HG03575 (cell line): Measurements from ENCODE around the gene CXCL6.

Experiments
- ATAC-seq: cut with Tn5 transposase; IDR thresholded peaks from one replicate; pipeline ENCODE4 v1.9.1; 2021; ENCODE audit not compliant: unreplicated experiment, insufficient number of reproducible peaks, low FRiP score; ENCODE audit errors: extremely low read depth

CXCL6 gene

DNA sequence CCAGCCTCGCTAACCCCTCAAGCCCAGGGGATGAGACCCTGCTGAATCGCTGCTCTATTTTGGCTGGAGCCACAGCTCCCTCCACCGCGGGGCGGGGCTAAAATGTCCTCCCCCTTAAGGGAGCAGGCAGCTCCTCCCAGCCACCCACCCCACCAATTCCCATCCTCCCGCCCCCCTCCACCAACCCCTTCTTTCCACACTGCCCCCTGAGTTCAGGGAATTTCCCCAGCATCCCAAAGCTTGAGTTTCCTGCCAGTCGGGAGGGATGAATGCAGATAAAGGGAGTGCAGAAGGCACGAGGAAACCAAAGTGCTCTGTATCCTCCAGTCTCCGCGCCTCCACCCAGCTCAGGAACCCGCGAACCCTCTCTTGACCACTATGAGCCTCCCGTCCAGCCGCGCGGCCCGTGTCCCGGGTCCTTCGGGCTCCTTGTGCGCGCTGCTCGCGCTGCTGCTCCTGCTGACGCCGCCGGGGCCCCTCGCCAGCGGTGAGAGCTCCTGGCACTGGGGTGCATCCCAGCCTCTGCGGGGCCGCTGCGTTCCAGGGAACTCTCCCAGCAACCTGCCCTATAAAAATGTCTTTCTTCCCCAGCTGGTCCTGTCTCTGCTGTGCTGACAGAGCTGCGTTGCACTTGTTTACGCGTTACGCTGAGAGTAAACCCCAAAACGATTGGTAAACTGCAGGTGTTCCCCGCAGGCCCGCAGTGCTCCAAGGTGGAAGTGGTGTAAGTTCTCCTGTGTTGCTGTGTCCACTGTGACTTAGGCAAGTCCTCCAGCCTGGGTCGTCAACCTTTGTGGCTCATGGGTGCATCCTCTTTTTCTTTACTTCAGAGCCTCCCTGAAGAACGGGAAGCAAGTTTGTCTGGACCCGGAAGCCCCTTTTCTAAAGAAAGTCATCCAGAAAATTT, at the start of gene CXCL6:
Gene CXCL6 (plus strand): TSS at position 306 of the 907 bp plus-strand sequence. CDS start 73 bp downstream, at position 379.
- no peak for ATAC-seq

DNA sequence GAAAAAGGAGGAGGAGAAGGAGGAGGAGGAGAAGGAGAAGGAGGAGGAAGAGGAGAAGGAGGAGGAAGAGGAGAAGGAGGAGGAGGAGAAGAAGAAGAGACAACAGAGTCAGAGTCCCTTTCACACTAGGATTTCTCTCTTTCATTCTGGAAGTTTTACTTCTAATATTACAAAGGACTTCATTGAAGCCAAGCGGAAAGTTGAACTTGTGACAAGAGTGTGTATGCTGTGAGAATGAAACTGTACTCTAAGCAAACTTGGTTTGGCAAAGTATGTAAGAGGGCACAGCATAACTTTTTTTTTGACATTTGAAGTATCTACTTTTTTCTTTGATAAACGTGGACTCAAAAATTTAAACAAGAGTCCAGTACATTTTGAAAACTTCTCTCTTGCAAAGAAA, 48.1 kb upstream of the CXCL6 start:
- ATAC-seq = no peak

- no peak for ATAC-seq
These were observed 37.6 kb upstream of the CXCL6 start for GRCh38 chr4:73798842-73799241.

DNA sequence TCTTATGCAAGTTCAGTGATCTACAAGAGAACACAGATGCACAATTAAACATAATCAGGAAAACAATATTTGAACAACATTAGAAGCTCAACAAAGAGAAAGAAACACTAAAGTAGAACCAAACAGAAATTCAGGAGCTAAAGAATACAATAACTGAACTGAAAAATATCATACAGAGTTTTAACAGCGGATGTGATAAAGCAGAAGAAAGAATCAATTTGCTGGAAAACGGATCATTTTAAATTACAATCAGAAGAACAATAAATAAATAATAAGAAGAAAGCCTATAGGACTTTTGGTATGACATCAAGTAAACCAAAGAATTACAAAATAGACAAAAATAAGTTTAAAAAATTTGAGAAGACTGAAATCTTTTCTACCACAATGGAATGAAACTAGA, 36.3 kb upstream of the CXCL6 start:
- no peak for ATAC-seq

DNA sequence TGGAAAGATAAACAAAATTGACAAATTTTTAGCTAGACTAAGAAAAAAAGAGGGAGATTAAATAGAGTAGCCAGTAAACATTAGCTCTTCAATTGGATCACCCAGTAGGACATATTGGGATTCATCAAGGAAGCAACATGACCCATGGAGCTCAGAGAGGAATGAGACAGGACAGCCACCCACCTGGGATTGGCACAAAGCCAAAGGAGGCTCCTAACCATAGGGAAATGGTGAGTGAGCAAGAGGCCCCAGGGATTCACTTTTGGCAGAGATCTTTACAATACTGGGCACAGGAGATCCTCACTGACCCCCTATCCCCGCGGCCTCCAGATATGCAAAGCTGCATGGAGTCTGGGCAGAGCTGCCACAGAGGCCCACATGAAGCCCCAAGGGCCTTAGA, 34.8 kb upstream of the CXCL6 start:
- no peak for ATAC-seq

GRCh38 chr4:73803213-73803612, 33.3 kb upstream of the CXCL6 start:
- ATAC-seq = no peak

DNA sequence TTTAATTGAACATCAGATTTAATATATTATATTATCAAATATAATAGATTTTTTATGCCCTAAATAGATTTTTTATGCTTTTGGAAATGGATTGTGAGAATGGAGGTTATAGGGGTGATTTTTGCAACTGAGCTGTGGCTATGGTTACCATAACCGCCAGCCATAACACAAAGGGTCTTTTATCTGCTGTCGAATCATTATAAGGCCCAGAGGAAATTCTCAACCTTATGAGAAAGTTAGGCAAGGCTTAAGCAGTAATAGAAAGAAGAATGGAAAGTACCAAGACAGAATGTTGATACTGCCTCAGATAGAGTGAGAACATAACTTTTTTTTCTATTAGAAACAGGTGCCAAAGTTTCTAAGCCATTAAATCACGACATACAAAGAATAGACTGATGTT, 26.3 kb upstream of the CXCL6 start:
- no peak for ATAC-seq

GRCh38 chr4:73811841-73812240, 24.6 kb upstream of the CXCL6 start:
- ATAC-seq = no peak

DNA sequence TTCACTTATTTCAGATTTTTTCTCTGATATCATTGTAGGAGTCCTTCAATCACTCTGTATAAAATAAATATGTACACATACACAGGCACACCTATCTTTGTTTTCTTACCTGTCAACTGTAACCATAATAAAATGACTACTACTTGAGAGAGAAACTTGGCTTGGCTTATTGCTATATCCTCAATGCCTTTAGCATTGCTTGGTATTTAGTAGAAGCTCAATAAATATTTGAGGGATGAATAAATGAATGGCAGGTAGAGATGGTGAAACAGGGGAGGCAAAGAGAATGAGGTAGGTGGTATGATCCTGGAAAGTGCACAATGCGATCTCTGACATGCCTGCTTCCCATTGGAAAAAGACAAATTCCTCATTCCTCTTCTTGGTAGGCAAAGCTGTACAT, 21.8 kb upstream of the CXCL6 start:
- ATAC-seq = no peak

DNA sequence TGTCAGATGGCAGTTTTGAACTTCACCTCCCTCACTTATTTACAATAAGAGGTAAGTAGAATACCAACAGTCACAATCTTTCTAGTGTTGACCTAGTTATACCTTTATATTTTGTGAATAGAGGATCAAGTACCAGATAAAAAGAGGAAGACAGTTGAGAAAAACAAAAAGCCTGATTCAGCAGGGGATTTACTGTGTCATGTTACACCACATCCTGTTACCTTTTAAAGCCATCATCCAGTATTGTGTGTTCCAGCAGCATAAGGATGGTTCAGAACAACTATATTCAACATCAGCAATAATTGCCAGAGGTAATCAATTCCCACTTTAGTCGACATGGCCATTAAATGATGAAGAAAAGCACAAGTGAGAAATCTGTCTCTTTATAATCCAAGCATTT, 21.3 kb upstream of the CXCL6 start:
- no peak for ATAC-seq

DNA sequence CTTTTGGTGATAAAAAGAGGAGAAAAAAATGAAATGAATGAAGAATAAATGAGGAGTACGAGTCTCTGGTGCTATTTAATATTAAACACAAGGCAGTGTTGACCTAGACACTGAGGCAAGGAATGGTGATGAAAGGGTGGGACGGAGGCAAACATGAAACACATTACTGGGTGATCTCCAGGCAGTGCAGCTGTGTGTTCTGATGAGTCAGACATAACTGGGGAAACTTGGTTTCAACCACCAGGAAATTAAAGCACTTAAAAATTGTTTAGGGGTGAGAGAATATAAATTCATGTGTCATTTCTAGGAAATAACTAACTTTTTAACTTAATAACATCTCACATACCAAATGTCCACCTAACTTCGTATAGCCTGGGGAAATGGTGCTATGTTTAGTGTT, 19.7 kb upstream of the CXCL6 start:
- ATAC-seq = no peak

DNA sequence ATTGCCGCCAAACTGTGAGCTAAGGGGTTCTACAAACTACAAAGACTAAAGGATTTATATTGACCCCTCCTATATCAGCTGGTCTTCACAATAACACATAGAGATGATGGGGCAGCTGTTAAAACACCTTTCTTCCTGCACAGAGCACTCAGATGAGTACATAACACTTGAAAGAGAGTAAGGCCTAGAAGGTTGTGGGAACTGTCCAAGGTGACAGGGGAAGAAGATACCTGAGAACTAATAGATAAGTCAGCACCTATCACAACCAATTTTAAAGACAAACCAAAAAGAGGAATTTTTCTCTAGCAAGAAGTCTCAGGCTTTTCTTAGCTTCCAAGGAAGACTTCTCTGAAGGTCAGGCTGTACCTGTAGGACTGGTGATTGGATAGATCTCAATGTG, 19.1 kb upstream of the CXCL6 start:
- no peak for ATAC-seq

DNA sequence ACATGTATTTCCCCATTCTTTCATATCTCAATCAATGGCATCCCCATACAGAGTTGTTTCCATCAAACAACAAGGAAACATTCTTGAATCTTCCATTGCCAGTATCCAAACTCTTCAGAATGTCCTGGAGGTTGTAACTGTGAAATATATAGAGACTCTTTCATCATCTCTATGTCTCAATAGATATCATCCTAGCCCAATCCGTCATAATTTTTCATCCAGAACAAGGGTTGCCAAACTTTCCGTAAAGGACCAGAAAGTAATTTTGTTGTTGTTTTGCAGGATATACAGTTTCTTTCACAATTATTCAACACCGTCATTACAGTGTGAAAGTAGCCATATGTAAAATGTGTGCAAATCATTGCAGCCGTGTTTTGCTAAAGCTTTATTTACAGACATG, 15.2 kb upstream of the CXCL6 start:
- no peak for ATAC-seq

DNA sequence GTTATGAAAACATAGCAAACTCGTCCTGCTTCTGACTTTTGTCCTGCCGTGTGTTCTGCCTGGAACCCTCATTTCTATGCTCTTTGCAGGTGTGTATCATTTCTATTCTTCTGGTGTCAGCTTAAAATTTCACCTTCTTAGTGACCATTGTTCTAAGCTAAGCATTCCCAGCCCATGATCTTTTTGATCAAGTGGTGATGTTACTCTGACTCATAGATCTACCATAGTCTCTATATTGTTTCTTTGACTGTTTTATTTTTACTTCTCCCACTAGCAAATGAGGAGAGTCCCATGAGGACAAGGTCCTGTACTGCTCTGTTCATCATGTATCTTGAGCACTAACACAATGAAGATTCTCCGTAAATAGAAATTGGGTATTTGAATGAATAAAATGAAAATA, 14.1 kb upstream of the CXCL6 start:
- ATAC-seq = no peak

- no peak for ATAC-seq
These were observed 13.5 kb upstream of the CXCL6 start for GRCh38 chr4:73822812-73823504.

DNA sequence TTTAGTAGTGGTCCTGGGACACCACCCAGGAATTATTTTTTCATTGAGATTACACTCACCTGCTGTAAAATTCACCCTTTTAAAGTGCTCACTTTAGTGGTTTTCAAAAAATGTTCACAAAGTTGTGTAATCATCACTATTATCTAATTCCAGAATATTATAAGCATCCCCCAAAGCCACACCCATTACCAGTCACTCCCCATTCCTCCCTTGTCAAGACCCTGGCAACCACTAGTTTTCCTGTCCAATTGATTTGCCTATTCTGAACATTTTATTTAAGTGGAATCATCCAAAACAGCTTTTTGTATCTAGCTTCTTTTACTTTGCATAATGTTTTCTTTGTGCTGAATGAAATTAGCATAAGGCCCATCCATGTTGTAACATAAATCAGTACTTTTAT, 12.7 kb upstream of the CXCL6 start:
- ATAC-seq = no peak

- ATAC-seq = no peak
These were observed 7.5 kb upstream of the CXCL6 start for GRCh38 chr4:73828956-73829355.

DNA sequence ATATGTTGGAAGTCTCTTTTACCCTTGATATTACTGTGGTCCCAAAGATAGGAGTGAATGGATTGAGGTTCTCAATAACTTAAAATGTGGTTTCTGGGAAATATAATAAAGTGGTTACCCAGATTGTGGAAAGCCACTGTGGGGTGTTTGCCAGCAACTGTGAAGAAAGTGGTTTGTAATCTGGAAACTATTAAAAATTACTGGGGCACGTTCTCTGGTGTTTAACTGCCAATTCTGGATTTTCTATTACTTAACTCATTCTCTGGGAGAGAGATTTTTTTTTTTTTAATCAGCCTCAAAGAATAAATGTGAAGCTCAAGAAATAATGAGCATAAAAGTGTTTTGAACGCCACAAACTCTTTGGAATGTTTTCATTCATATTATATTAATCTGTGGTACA, 4.9 kb upstream of the CXCL6 start:
- ATAC-seq = no peak

- no peak for ATAC-seq
These were observed 3.7 kb upstream of the CXCL6 start for GRCh38 chr4:73832651-73833237.

GRCh38 chr4:73839071-73839470, 2.6 kb downstream of the CXCL6 start:
- no peak for ATAC-seq
